H1 (cell line): ENCODE measurements around the gene PDE4D. TPM values are rescaled to one million over a fixed set of nuclear protein-coding genes. Genes with fewer than 3 reads are reported as not detected.

Experiments used
- CEBPB ChIP-seq: IDR thresholded peaks from 2 replicates; pipeline ENCODE4 v1.6.1; 2012; ENCODE audit warnings: low read depth, low read length
- CTBP2 ChIP-seq: IDR thresholded peaks from 2 replicates; pipeline ENCODE4 v1.7.0; 2011; ENCODE audit warnings: borderline replicate concordance, mild to moderate bottlenecking, moderate library complexity, mixed read lengths, low read length; ENCODE audit not compliant: insufficient read depth, insufficient read length
- EZH2 ChIP-seq: fragments of 200-600 bp; sonication (generic); IDR thresholded peaks from 2 replicates; pipeline ENCODE4 v1.7.1; 2012; ENCODE audit warnings: low read depth, mild to moderate bottlenecking, moderate library complexity, low read length, inconsistent platforms; ENCODE audit not compliant: severe bottlenecking
- NANOG ChIP-seq: IDR thresholded peaks from 2 replicates; pipeline ENCODE4 v1.6.1; 2011; ENCODE audit warnings: low read length, low read depth, mild to moderate bottlenecking, inconsistent platforms; ENCODE audit not compliant: insufficient read depth, poor library complexity, severe bottlenecking
- NRF1 ChIP-seq: IDR thresholded peaks from 2 replicates; pipeline ENCODE4 v1.6.1; 2011; ENCODE audit warnings: mild to moderate bottlenecking, low read depth, low read length, improper control_type of control experiment
- RFX5 ChIP-seq: IDR thresholded peaks from 2 replicates; pipeline ENCODE4 v1.6.1; 2011; ENCODE audit warnings: low read depth, low read length, improper control_type of control experiment, borderline replicate concordance
- SIRT6 ChIP-seq: IDR thresholded peaks from one replicate; pipeline ENCODE4 v1.7.1; 2012; ENCODE audit warnings: low read length, inconsistent platforms
- SUZ12 ChIP-seq: fragments of 200-600 bp; sonication (generic); IDR thresholded peaks from 2 replicates; pipeline ENCODE4 v1.6.1; 2012; ENCODE audit warnings: mild to moderate bottlenecking, inconsistent platforms, low read length, moderate library complexity, mixed read lengths
- TAF1 ChIP-seq: IDR thresholded peaks from 2 replicates; pipeline ENCODE4 v1.6.1; 2011; ENCODE audit warnings: mild to moderate bottlenecking, low read depth, low read length
- TCF12 ChIP-seq: IDR thresholded peaks from 2 replicates; pipeline ENCODE4 v1.6.1; 2011; ENCODE audit warnings: low read depth, mild to moderate bottlenecking, low read length
- TEAD4 ChIP-seq: IDR thresholded peaks from 2 replicates; pipeline ENCODE4 v1.6.1; 2012; ENCODE audit warnings: low read depth, low read length, inconsistent platforms, mixed read lengths
- polyA plus RNA-seq, 7 experiments: library from polyadenylated mRNA; depleted of rRNA in 3 of 7; stranded (reverse) in 5 of 7; unstranded in 2 of 7; fragments of >200 nt in 5 of 7; fragments of 200-250 nt in 2 of 7; gene quantifications; 1 replicate in 5 of 7; 2 replicates in 1 of 7; 4 replicates in 1 of 7; pipeline versions ENCODE4 v1.2.1 to v1.2.3, GENCODE V29; 2011 to 2013; ENCODE audit warnings: missing spikeins in 2 of 7, mixed read lengths in 2 of 7
- total RNA-seq: library from RNA; stranded (reverse); fragmentation: NEBNext Ultra II Directional; extraction: Animal tissue kit (Norgen Biotek cat#: 25700); gene quantifications from 2 replicates; pipeline ENCODE4 v1.2.1, GENCODE V29; 2021
- TF ChIP-seq, protein P1 (sequence below): fragments of 300-600 bp; sonication (generic); IDR thresholded peaks from 2 replicates; pipeline ENCODE4 v1.7.1; 2012; ENCODE audit warnings: low read length, moderate library complexity, mild to moderate bottlenecking, inconsistent platforms; ENCODE audit not compliant: insufficient replicate concordance

Gene PDE4D
- total and polyA plus RNA-seq, 2 of the 8 experiments (the other 6 are each of a cell fraction or from before 2014, with no cell fraction given) = 2.3 to 3.7 TPM

- TF ChIP-seq, protein P1, sequence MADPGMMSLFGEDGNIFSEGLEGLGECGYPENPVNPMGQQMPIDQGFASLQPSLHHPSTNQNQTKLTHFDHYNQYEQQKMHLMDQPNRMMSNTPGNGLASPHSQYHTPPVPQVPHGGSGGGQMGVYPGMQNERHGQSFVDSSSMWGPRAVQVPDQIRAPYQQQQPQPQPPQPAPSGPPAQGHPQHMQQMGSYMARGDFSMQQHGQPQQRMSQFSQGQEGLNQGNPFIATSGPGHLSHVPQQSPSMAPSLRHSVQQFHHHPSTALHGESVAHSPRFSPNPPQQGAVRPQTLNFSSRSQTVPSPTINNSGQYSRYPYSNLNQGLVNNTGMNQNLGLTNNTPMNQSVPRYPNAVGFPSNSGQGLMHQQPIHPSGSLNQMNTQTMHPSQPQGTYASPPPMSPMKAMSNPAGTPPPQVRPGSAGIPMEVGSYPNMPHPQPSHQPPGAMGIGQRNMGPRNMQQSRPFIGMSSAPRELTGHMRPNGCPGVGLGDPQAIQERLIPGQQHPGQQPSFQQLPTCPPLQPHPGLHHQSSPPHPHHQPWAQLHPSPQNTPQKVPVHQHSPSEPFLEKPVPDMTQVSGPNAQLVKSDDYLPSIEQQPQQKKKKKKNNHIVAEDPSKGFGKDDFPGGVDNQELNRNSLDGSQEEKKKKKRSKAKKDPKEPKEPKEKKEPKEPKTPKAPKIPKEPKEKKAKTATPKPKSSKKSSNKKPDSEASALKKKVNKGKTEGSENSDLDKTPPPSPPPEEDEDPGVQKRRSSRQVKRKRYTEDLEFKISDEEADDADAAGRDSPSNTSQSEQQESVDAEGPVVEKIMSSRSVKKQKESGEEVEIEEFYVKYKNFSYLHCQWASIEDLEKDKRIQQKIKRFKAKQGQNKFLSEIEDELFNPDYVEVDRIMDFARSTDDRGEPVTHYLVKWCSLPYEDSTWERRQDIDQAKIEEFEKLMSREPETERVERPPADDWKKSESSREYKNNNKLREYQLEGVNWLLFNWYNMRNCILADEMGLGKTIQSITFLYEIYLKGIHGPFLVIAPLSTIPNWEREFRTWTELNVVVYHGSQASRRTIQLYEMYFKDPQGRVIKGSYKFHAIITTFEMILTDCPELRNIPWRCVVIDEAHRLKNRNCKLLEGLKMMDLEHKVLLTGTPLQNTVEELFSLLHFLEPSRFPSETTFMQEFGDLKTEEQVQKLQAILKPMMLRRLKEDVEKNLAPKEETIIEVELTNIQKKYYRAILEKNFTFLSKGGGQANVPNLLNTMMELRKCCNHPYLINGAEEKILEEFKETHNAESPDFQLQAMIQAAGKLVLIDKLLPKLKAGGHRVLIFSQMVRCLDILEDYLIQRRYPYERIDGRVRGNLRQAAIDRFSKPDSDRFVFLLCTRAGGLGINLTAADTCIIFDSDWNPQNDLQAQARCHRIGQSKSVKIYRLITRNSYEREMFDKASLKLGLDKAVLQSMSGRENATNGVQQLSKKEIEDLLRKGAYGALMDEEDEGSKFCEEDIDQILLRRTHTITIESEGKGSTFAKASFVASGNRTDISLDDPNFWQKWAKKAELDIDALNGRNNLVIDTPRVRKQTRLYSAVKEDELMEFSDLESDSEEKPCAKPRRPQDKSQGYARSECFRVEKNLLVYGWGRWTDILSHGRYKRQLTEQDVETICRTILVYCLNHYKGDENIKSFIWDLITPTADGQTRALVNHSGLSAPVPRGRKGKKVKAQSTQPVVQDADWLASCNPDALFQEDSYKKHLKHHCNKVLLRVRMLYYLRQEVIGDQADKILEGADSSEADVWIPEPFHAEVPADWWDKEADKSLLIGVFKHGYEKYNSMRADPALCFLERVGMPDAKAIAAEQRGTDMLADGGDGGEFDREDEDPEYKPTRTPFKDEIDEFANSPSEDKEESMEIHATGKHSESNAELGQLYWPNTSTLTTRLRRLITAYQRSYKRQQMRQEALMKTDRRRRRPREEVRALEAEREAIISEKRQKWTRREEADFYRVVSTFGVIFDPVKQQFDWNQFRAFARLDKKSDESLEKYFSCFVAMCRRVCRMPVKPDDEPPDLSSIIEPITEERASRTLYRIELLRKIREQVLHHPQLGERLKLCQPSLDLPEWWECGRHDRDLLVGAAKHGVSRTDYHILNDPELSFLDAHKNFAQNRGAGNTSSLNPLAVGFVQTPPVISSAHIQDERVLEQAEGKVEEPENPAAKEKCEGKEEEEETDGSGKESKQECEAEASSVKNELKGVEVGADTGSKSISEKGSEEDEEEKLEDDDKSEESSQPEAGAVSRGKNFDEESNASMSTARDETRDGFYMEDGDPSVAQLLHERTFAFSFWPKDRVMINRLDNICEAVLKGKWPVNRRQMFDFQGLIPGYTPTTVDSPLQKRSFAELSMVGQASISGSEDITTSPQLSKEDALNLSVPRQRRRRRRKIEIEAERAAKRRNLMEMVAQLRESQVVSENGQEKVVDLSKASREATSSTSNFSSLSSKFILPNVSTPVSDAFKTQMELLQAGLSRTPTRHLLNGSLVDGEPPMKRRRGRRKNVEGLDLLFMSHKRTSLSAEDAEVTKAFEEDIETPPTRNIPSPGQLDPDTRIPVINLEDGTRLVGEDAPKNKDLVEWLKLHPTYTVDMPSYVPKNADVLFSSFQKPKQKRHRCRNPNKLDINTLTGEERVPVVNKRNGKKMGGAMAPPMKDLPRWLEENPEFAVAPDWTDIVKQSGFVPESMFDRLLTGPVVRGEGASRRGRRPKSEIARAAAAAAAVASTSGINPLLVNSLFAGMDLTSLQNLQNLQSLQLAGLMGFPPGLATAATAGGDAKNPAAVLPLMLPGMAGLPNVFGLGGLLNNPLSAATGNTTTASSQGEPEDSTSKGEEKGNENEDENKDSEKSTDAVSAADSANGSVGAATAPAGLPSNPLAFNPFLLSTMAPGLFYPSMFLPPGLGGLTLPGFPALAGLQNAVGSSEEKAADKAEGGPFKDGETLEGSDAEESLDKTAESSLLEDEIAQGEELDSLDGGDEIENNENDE = peak; percentile 82
- TF ChIP-seq SUZ12 (no peak), TEAD4 (no peak), CEBPB (no peak), CTBP2 (no peak), TAF1 (no peak), SIRT6 (no peak), NANOG (peak; percentile 68), RFX5 (no peak), EZH2 (no peak), NRF1 (no peak), TCF12 (peak; percentile 38; the same call in 1 of the 2 replicates)
These were observed 184.1 kb downstream of the PDE4D start (continued) for GRCh38 chr5:59709346-59709821.
